A172 (cell line): ENCODE measurements around the gene MAP4K2. TPM values are rescaled to one million over a fixed set of nuclear protein-coding genes. Genes with fewer than 3 reads are reported as not detected.
"Not testable (repeated sequence)": the region's sequence is repeated elsewhere in the genome, so short reads cannot be mapped to it uniquely, and the experiment has no call there.

Experiments
- DNase-seq: peaks from one replicate; pipeline ENCODE4 v3.0.0-alpha.2; 2015; ENCODE audit warnings: low spot score
- total RNA-seq: library from RNA; depleted of rRNA; stranded (reverse); fragments of >200 nt; shearing (Covaris generic); gene quantifications from 2 replicates; pipeline ENCODE4 v1.2.3, GENCODE V29; 2014; rRNA removed

The MAP4K2 gene
- 30.8 and 40.5 TPM in 2 replicates for total RNA-seq

GRCh38 chr11:64803158-64803845 lies at the start of gene MAP4K2:
Gene MAP4K2, minus strand, starts transcription at chr11:64803214. Its CDS starts 65 bp downstream, at chr11:64803149.
- DNase-seq = peak; percentile 73

- DNase-seq = no peak
Measured at GRCh38 chr11:64851831-64852351, 48.9 kb upstream of the MAP4K2 start.

GRCh38 chr11:64850979-64851567 lies 48.1 kb upstream of the MAP4K2 start:
- DNase-seq = no peak

- no peak for DNase-seq
Measured at GRCh38 chr11:64849598-64850356, 46.8 kb upstream of the MAP4K2 start.

- no peak for DNase-seq
Measured at GRCh38 chr11:64848826-64849597, 46.0 kb upstream of the MAP4K2 start.

- DNase-seq = no peak
Measured at GRCh38 chr11:64848214-64848825, 45.3 kb upstream of the MAP4K2 start.

- DNase-seq = peak; percentile 83
Measured at GRCh38 chr11:64846998-64847666, 44.1 kb upstream of the MAP4K2 start.

GRCh38 chr11:64845776-64846129 lies 42.7 kb upstream of the MAP4K2 start:
- not testable (repeated sequence) for DNase-seq

- DNase-seq = no peak
Measured at GRCh38 chr11:64845129-64845775, 42.2 kb upstream of the MAP4K2 start.

- no peak for DNase-seq
Measured at GRCh38 chr11:64844330-64845128, 41.5 kb upstream of the MAP4K2 start, which contains the start of gene CDC42BPG. Gene CDC42BPG, minus strand, starts transcription at chr11:64844653. Its CDS starts 84 bp downstream, at chr11:64844569.

- DNase-seq = no peak
Measured at GRCh38 chr11:64843686-64844329, 40.8 kb upstream of the MAP4K2 start.

GRCh38 chr11:64842851-64843685 lies 40.1 kb upstream of the MAP4K2 start:
- peak; percentile 80 for DNase-seq

- DNase-seq = no peak
Measured at GRCh38 chr11:64842366-64842759, 39.3 kb upstream of the MAP4K2 start.

- no peak for DNase-seq
Measured at GRCh38 chr11:64841592-64842365, 38.8 kb upstream of the MAP4K2 start.

GRCh38 chr11:64839887-64840782 lies 37.1 kb upstream of the MAP4K2 start:
- no peak for DNase-seq

GRCh38 chr11:64839335-64839734 lies 36.3 kb upstream of the MAP4K2 start:
- DNase-seq = no peak
